ENCODE measurements around the gene DHX8.

DHX8 gene

DNA sequence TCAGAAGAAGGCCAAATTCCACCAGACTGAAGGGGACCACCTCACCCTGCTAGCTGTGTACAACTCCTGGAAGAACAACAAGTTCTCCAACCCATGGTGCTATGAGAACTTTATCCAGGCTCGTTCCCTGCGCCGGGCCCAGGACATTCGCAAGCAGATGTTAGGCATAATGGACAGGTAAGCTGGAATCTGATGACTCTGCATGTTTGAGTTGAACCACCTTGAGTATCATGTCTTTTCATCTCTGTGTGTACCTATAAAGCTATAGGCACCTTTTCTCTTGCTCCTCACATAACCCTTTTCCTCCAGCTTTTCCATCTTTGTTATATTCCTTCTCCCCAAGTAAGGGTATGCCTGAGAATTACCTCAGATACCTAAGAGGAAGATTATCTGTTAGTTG, 37.6 kb downstream of the DHX8 start:
- H3K36me3 ChIP-seq (ENCODE audit: control insufficient read depth, low read length), result peaks cover 77% of the 10 kb centered on the region

DNA sequence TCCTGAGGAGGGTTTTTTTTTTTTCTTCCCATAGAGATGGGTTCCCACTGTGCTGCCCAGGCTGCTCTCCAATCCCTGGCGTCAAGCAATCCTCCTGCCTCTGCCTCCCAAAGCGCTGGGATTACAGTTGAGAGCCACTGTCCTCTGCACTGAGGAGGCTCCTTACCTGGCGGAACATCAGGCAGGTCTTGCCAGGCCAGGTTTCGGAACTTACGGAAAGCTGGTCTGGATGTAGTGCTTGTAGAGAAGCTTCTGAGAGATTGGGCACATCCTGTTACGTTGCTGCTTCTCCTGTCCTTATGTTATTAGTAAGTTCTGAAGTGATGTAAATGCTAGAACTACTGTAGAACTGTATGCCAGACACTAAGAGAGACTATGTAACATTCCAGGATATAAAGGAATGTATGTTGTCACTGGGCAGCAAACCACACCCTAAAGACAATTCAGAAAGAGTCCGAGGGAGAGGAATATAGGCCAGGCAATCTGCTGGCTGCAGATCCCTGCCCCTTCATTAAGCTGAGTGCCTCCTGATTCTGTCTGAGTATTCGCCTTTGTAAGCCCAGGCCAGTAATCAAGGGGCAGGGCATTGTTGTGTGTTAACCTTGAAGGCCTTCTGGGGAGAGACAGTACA, 41.3 kb downstream of the DHX8 start:
- no peak overlapping the region for H3K27ac ChIP-seq (ENCODE audit: low read depth, low read length)
- no peaks in the 10 kb centered on the region for H3K4me1 ChIP-seq (ENCODE audit: control insufficient read depth, low read length)
- H3K4me3 ChIP-seq (ENCODE audit: low read length), result no peak overlapping the region
- H3K9me3 ChIP-seq (ENCODE audit: control insufficient read depth, insufficient read depth, low read length), result no peaks in the 10 kb centered on the region
- H4K20me1 ChIP-seq (ENCODE audit: control insufficient read depth, insufficient read depth, low read depth, low read length), result 0 out of 2 replicates have a peak, but pooled peaks cover 4% of the 10 kb centered on the region
- no peaks in the 10 kb centered on the region for H3K27me3 ChIP-seq (ENCODE audit: control insufficient read depth, low read length)
- no peak for TF ChIP-seq EZH2phosphoT487 (IDR thresholded peaks at IDR 0.05; ENCODE audit: borderline replicate concordance, low read length)
- TF ChIP-seq, protein P1, sequence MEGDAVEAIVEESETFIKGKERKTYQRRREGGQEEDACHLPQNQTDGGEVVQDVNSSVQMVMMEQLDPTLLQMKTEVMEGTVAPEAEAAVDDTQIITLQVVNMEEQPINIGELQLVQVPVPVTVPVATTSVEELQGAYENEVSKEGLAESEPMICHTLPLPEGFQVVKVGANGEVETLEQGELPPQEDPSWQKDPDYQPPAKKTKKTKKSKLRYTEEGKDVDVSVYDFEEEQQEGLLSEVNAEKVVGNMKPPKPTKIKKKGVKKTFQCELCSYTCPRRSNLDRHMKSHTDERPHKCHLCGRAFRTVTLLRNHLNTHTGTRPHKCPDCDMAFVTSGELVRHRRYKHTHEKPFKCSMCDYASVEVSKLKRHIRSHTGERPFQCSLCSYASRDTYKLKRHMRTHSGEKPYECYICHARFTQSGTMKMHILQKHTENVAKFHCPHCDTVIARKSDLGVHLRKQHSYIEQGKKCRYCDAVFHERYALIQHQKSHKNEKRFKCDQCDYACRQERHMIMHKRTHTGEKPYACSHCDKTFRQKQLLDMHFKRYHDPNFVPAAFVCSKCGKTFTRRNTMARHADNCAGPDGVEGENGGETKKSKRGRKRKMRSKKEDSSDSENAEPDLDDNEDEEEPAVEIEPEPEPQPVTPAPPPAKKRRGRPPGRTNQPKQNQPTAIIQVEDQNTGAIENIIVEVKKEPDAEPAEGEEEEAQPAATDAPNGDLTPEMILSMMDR (IDR thresholded peaks at IDR 0.05; ENCODE audit: low read depth, low read length, poor library complexity, severe bottlenecking), result no peak
- no peaks in the 10 kb centered on the region for H3F3A ChIP-seq (ENCODE audit: control insufficient read depth, insufficient read depth)
- H3K4me2 ChIP-seq (ENCODE audit: low read length), result no peak overlapping the region
- no peaks in the 10 kb centered on the region for H3K9me2 ChIP-seq (replicated peaks; ENCODE audit: control insufficient read depth, low read length)
- H3K79me2 ChIP-seq (ENCODE audit: control insufficient read depth, low read length), result no peaks in the 10 kb centered on the region
- H3K36me3 ChIP-seq (ENCODE audit: control insufficient read depth, low read length), result peaks cover 48% of the 10 kb centered on the region

More for the DNA sequence above, 37.6 kb downstream of the DHX8 start:
- Histone ChIP-seq H3K79me2 (ENCODE audit: control insufficient read depth, low read length) (no peaks in the 10 kb centered on the region), H3K4me1 (ENCODE audit: control insufficient read depth, low read length) (no peaks in the 10 kb centered on the region), H3K27me3 (ENCODE audit: control insufficient read depth, low read length) (no peaks in the 10 kb centered on the region), H3K9me3 (ENCODE audit: control insufficient read depth, insufficient read depth, low read length) (no peaks in the 10 kb centered on the region), H3K9me2 (replicated peaks; ENCODE audit: control insufficient read depth, low read length) (no peaks in the 10 kb centered on the region), H3K4me2 (ENCODE audit: low read length) (no peak overlapping the region), H3F3A (ENCODE audit: control insufficient read depth, insufficient read depth) (0 out of 2 replicates have a peak, but pooled peaks cover 3% of the 10 kb centered on the region), H3K4me3 (ENCODE audit: low read length) (no peak overlapping the region), H4K20me1 (ENCODE audit: control insufficient read depth, insufficient read depth, low read depth, low read length) (no peaks in the 10 kb centered on the region), H3K27ac (ENCODE audit: low read depth, low read length) (no peak overlapping the region)
- TF ChIP-seq, protein P1 (IDR thresholded peaks at IDR 0.05; ENCODE audit: low read depth, low read length, poor library complexity, severe bottlenecking), result no peak
- no peak for TF ChIP-seq EZH2phosphoT487 (IDR thresholded peaks at IDR 0.05; ENCODE audit: borderline replicate concordance, low read length)

- H3K4me2 ChIP-seq (ENCODE audit: low read length), result no peak overlapping the region
- H3K4me1 ChIP-seq (ENCODE audit: control insufficient read depth, low read length), result no peaks in the 10 kb centered on the region
- H3K4me3 ChIP-seq (ENCODE audit: low read length), result no peak overlapping the region
- H4K20me1 ChIP-seq (ENCODE audit: control insufficient read depth, insufficient read depth, low read depth, low read length), result 0 out of 2 replicates have a peak, but pooled peaks cover 4% of the 10 kb centered on the region
- H3K9me3 ChIP-seq (ENCODE audit: control insufficient read depth, insufficient read depth, low read length), result no peaks in the 10 kb centered on the region
- no peak for TF ChIP-seq EZH2phosphoT487 (IDR thresholded peaks at IDR 0.05; ENCODE audit: borderline replicate concordance, low read length)
- TF ChIP-seq, protein P1 (IDR thresholded peaks at IDR 0.05; ENCODE audit: low read depth, low read length, poor library complexity, severe bottlenecking), result no peak
- no peaks in the 10 kb centered on the region for H3K9me2 ChIP-seq (replicated peaks; ENCODE audit: control insufficient read depth, low read length)
- no peaks in the 10 kb centered on the region for H3F3A ChIP-seq (ENCODE audit: control insufficient read depth, insufficient read depth)
- H3K27me3 ChIP-seq (ENCODE audit: control insufficient read depth, low read length), result no peaks in the 10 kb centered on the region
- H3K27ac ChIP-seq (ENCODE audit: low read depth, low read length), result no peak overlapping the region
- H3K36me3 ChIP-seq (ENCODE audit: control insufficient read depth, low read length), result peaks cover 28% of the 10 kb centered on the region
- no peaks in the 10 kb centered on the region for H3K79me2 ChIP-seq (ENCODE audit: control insufficient read depth, low read length)
Measured at GRCh38 chr17:43526886-43527648, 43.3 kb downstream of the DHX8 start.
